OCI-LY3 (cell line): ENCODE results near the gene IL4I1.

Experiments
- EZH2phosphoT487 ChIP-seq: fragments of 200-600 bp; shearing (Covaris generic); IDR thresholded peaks from 2 replicates; pipeline ENCODE4 v1.6.1; 2018; ENCODE audit warnings: antibody characterized with exemption, mixed run types, low read depth
- TF ChIP-seq, protein P1 (sequence below): fragments of 200-600, 300-600 bp; sonication (generic); IDR thresholded peaks from 2 replicates; pipeline ENCODE4 v1.5.1; 2014; ENCODE audit warnings: antibody characterized with exemption, low read length, low read depth

DNA sequence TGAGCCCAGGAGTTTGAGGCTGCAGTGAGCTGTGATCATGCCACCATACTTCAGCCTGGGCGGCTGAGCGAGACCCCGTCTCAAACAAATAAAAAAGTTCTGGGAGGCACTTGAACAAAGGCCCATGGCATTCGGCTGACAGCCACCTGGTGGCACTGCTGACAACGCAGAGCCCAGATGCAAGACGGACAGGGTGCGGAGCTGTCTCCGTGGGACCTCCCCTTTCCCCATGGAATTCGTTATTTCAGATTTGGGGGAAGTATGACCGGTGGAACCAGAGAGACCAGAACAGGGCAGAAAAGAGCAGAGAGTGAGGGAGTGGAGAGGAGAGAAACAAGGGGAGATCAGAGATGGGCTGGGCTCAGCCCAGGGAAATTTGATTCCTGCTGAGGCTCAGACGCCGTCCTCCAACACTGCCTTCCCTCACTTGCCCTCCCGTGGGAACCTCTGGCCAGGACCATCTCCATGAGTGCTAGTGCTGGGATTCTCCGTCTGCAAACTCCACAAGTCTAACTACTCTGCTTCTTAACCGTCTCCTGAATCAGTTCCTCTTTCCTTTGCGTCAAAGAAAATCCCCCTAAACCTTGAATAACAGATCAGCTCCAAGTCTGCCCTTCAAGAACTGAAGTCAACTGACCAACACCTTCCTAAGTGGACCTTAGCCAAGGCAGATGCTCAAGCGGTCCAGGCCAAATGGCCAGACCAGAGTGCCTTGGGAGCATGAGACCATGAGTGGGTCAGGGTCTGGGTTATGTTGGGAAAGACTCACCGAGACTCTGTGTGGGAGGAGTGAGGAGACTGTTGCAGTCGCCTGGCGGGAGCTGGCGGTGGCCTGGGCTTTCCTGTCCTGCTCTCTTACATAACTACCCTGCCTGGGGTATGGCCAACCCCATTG is 20.4 kb upstream of the IL4I1 start:
- TF ChIP-seq, protein P1, sequence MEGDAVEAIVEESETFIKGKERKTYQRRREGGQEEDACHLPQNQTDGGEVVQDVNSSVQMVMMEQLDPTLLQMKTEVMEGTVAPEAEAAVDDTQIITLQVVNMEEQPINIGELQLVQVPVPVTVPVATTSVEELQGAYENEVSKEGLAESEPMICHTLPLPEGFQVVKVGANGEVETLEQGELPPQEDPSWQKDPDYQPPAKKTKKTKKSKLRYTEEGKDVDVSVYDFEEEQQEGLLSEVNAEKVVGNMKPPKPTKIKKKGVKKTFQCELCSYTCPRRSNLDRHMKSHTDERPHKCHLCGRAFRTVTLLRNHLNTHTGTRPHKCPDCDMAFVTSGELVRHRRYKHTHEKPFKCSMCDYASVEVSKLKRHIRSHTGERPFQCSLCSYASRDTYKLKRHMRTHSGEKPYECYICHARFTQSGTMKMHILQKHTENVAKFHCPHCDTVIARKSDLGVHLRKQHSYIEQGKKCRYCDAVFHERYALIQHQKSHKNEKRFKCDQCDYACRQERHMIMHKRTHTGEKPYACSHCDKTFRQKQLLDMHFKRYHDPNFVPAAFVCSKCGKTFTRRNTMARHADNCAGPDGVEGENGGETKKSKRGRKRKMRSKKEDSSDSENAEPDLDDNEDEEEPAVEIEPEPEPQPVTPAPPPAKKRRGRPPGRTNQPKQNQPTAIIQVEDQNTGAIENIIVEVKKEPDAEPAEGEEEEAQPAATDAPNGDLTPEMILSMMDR = peak; percentile 94
- TF ChIP-seq EZH2phosphoT487 = no peak
